Tibial artery (tissue), 4 donors: ENCODE results near the gene TREML2.
"Not testable (repeated sequence)": the region's sequence is repeated elsewhere in the genome, so short reads cannot be mapped to it uniquely, and the experiment has no call there.

Experiments
- DNase-seq, 2 donors: peaks; one replicate each; pipeline ENCODE4 v3.0.0-alpha.2; 2019
- H3K27ac ChIP-seq, 2 donors: fragments of 200-600 bp; sonication (generic) in 1 of 2; 1 replicate in 1 of 2; 2 replicates in 1 of 2; pipeline ENCODE4 v1.5.1; 2018 to 2019; ENCODE audit warnings: mild to moderate bottlenecking in 1 of 2
- H3K27me3 ChIP-seq, 2 donors: fragments of 200-600 bp; sonication (generic) in 1 of 2; one replicate each; pipeline versions ENCODE4 v1.5.1 to v1.6.0; 2016 to 2019
- H3K36me3 ChIP-seq, 3 donors: fragments of 200-600 bp; sonication (generic) in 2 of 3; one replicate each; pipeline ENCODE4 v1.5.1; 2016 to 2019; ENCODE audit warnings: mild to moderate bottlenecking in 2 of 3
- H3K4me1 ChIP-seq, 4 donors: fragments of 200-600 bp; sonication (generic) in 2 of 4; 1 replicate in 3 of 4; 2 replicates in 1 of 4; pipeline ENCODE4 v1.5.1; 2016 to 2019
- H3K4me3 ChIP-seq, 2 donors: fragments of 200-600 bp; sonication (generic) in 1 of 2; 1 replicate in 1 of 2; 2 replicates in 1 of 2; pipeline ENCODE4 v1.5.1; 2018 to 2019; ENCODE audit warnings: mild to moderate bottlenecking in 2 of 2
- H3K9me3 ChIP-seq, 3 donors: fragments of 200-600 bp; sonication (generic) in 1 of 3; one replicate each; pipeline ENCODE4 v1.5.1; 2016 to 2019
- intact Hi-C: fragments of 100-400 bp; cut with DNase I; formaldehyde crosslinking; loops from one replicate; pipeline ENCODE4 v1.15.0; 2023; ENCODE audit warnings: low total_unique reads
- TF ChIP-seq, protein P1 (sequence below), 2 experiments: fragments of 200-600 bp in 1 of 2; fragments of 450-650 bp in 1 of 2; IDR thresholded peaks; one replicate each; pipeline ENCODE4 v1.5.1; 2017 to 2019; ENCODE audit warnings: antibody characterized with exemption in 2 of 2, mild to moderate bottlenecking in 1 of 2, moderate library complexity in 1 of 2

The TREML2 gene, protein sequence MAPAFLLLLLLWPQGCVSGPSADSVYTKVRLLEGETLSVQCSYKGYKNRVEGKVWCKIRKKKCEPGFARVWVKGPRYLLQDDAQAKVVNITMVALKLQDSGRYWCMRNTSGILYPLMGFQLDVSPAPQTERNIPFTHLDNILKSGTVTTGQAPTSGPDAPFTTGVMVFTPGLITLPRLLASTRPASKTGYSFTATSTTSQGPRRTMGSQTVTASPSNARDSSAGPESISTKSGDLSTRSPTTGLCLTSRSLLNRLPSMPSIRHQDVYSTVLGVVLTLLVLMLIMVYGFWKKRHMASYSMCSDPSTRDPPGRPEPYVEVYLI

DNA sequence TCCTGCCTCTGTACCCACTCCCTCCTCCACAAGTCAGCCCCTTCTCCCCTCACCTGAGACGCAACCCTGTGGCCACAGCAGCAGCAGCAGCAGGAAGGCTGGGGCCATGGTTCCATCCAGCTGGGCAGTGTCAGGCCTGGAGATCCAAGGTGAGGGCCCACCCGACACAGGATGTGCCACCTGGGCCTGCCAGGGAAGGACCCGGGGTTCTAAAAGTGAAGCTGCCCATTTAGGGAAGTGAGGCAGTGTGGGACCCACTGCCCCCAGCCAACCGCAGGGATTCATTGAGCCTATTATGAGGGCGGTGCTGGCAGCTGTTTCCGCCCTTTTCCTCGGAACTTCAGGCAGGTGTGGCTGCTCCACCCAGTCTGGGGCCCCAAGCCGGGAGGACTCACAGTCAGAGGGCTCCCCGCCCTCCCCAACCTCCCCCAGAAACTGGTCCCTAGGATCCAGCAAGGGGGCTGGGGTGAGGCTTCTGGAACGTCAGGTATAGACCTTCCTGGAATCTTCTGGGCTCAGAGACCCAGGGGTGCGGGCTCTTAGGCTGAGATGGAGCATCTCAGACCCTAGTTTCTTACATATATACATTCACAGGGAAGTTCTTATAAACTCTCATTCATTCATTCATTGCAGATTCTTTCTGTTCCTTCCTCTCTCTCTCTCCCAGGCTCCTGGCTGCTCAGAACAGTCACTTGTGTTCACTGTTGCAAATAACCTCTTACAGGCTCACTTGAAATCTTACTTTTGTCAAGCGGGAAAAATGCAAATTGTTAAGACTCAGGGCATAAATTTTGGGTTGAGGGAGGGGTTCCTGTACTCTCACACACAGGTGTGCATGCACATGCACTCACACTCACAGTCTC is at the start of gene TREML2:
Gene TREML2 (minus strand): TSS at position 249 of the 863 bp plus-strand sequence. CDS start 141 bp downstream, at position 108.
- no peaks in the 10 kb centered on the region for H3K9me3 ChIP-seq
- no peaks in the 10 kb centered on the region for H3K27me3 ChIP-seq
- H3K4me3 ChIP-seq, result no peak within 1 kb of the TSS
- H3K4me1 ChIP-seq, result no peaks in the 10 kb centered on the region
- H3K27ac ChIP-seq, result no peak within 1 kb of the TSS
- TF ChIP-seq, protein P1, sequence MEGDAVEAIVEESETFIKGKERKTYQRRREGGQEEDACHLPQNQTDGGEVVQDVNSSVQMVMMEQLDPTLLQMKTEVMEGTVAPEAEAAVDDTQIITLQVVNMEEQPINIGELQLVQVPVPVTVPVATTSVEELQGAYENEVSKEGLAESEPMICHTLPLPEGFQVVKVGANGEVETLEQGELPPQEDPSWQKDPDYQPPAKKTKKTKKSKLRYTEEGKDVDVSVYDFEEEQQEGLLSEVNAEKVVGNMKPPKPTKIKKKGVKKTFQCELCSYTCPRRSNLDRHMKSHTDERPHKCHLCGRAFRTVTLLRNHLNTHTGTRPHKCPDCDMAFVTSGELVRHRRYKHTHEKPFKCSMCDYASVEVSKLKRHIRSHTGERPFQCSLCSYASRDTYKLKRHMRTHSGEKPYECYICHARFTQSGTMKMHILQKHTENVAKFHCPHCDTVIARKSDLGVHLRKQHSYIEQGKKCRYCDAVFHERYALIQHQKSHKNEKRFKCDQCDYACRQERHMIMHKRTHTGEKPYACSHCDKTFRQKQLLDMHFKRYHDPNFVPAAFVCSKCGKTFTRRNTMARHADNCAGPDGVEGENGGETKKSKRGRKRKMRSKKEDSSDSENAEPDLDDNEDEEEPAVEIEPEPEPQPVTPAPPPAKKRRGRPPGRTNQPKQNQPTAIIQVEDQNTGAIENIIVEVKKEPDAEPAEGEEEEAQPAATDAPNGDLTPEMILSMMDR (IDR thresholded peaks at IDR 0.05), result no peak
- intact Hi-C loops, result no loop called here
- no peaks in the 10 kb centered on the region for H3K36me3 ChIP-seq
- no peak for DNase-seq

DNA sequence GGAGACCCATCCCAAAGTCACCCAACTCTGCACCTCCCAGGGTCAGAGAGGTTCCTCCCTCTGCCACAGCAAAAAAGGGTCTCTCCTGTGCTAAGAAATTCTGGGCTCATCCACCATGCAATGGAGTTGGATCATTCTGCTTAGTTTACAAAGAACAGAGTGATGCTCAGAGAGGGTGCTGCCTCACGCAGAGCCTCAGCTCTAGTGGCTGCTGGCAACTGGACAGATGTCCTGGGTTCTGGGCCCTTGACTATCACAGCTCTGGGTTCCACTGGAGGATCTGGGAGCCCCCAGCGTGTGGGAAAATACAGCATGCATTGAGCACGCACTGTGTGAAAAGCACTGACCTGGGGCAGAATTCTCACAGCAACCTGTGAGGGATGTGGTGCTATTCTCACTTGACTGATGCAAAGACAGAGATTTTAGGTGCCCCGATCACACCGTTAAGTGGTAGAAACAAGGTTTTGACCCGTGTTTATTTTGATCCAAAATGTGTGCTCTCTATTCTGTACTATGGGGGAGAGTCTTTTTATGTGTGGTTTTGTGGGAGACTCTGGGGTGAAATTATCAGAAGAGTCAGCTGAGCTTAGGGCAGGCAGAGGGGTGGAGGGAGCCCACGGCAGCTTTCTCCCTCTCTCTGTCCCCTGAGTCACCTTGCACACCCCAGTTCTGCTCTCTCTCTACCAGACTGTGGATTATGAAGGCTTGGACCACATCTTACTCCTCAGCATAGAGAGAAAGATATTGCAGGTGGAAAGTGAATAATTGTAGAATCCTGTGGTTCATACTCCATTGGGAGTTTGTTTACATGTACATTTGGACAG is 47.1 kb upstream of the TREML2 start:
- Histone ChIP-seq H3K4me3 (no peak overlapping the region), H3K27ac (no peak overlapping the region), H3K27me3 (peaks cover 0 to 2% of the 10 kb centered on the region in 2 donors), H3K4me1 (no peaks in the 10 kb centered on the region), H3K36me3 (no peaks in the 10 kb centered on the region), H3K9me3 (no peaks in the 10 kb centered on the region)
- intact Hi-C loops, result no loop called here
- TF ChIP-seq, protein P1 (IDR thresholded peaks at IDR 0.05), result no peak
- no peak for DNase-seq

DNA sequence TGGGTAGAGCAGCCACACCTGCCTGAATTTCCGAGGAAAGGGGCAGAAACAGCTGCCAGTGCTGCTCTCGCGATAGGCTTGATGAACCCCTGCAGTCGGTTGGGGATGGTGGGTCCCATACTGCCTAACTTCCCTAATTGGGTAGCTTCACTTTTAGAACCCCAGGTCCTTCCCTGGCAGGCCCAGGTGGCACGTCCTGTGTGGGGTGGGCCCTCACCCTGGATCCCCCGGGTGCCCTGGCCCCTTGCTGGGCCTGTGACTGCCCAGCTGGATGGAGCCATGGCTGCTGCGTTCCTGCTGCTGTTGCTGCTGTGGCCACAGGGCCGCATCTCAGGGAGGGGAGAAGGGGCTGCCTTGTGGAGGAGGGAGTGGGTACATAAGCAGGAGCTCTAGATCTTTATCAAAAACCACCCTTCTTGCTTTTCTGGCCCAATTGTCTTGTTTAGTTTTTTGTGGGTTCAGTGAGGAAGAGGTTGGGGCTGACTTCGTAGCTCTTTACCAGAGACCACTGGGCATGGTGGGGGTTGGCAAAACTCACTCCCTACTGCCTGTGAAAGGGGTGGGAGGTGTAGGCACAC is 46.4 kb upstream of the TREML2 start:
- intact Hi-C loops, result no loop called here
- Histone ChIP-seq H3K9me3 (no peaks in the 10 kb centered on the region), H3K4me1 (no peaks in the 10 kb centered on the region), H3K4me3 (no peak overlapping the region), H3K27me3 (peaks cover 0 to 5% of the 10 kb centered on the region in 2 donors), H3K36me3 (no peaks in the 10 kb centered on the region), H3K27ac (no peak overlapping the region)
- TF ChIP-seq, protein P1 (IDR thresholded peaks at IDR 0.05), result no peak
- no peak for DNase-seq

DNA sequence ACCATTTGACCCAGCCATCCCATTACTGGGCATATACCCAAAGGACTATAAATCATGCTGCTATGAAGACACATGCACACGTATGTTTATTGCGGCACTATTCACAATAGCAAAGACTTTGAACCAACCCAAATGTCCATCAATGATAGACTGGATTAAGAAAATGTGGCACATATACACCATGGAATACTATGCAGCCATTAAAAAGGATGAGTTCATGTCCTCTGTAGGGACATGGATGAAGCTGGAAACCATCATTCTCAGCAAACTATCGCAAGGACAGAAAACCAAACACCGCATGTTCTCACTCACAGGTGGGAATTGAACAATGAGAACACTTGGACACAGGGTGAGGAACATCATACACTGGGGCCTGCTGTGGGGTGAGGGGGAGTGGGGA is 45.6 kb upstream of the TREML2 start:
- H3K4me1 ChIP-seq, intact Hi-C loops, H3K27me3 ChIP-seq, H3K27ac ChIP-seq, H3K36me3 ChIP-seq, DNase-seq, H3K9me3 ChIP-seq, H3K4me3 ChIP-seq: not testable (repeated sequence)

DNA sequence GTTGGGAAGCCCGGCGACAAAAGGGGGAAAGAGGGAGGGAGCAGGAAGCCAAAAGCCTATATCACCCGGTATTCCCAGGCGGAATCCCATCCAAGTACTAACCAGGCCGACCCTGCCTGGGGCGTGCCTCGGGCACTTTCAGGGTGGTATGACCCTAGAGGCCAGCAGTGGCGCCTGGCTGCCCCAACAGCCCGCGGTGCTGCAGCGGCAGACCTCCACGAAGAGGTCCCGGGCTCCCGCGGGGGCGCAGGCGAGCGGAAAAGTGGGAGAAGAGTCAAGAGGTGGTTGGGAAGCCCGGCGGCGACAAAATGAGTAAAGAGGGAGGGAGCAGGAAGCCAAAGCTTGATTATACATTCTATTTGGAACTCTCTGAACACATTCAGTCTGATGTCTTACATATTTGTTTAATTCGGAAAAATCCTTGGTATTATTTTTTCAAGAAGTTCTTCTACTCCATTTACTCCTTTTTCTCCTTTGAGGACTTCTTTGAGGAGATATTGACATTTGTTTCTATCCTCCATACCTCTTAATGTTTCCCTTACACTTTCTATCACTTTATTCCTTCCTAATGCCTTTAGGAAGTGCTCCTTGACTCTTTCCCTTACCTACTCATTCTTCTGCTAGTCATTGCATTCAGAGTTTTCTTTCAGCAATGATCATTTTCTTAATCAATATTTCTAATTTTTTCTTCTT is 38.7 kb upstream of the TREML2 start:
- intact Hi-C loops, result no loop called here
- DNase-seq, result peak in 1 of 2 donors; percentile 35
- H3K27ac ChIP-seq, result no peak overlapping the region
- no peaks in the 10 kb centered on the region for H3K4me1 ChIP-seq
- H3K9me3 ChIP-seq, result no peaks in the 10 kb centered on the region
- TF ChIP-seq, protein P1 (IDR thresholded peaks at IDR 0.05), result no peak
- H3K27me3 ChIP-seq, result peaks cover 0 to 30% of the 10 kb centered on the region in 2 donors
- no peak overlapping the region for H3K4me3 ChIP-seq
- H3K36me3 ChIP-seq, result no peaks in the 10 kb centered on the region
